OCI-M2 (cell line): ENCODE data around the gene PACSIN1.

Experiments used
- DNase-seq: peaks from one replicate; lab custom pipeline; 2025; ENCODE audit not compliant: unreplicated experiment; lab: John Stamatoyannopoulos, UW

PACSIN1 gene

DNA sequence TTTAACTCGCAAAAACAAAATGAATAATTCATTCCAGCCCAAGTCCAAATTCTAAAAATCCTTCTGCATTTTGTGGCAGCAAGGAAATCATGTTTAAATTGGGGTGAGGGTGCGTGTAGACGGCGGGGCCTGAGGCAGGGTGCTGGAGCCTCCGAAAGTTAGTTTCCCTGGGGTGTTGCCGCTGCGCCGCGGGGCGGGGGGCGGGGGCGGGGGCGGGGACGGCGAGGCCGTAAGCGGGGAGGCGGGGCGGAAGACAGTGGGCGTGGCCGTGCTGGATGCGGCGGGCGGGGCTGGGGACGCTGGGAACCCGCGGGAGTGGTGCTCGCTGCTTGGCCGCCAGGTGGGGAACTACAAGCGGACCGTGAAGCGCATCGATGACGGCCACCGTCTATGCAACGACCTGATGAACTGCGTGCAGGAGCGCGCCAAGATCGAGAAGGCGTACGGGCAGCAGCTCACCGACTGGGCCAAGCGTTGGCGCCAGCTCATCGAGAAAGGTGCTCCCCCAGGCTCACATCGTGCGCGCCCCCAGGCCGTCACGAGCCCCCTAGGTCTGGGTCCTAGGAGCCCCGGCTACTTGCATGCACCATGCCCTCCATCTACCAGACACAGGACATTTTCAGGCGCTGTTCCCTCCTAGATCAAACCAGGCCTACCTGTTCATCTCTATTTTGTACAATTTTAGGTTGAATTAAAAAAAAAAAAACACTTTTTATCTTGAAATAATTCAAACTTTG, 61.3 kb downstream of the PACSIN1 start:
- peak; percentile 47 for DNase-seq

DNA sequence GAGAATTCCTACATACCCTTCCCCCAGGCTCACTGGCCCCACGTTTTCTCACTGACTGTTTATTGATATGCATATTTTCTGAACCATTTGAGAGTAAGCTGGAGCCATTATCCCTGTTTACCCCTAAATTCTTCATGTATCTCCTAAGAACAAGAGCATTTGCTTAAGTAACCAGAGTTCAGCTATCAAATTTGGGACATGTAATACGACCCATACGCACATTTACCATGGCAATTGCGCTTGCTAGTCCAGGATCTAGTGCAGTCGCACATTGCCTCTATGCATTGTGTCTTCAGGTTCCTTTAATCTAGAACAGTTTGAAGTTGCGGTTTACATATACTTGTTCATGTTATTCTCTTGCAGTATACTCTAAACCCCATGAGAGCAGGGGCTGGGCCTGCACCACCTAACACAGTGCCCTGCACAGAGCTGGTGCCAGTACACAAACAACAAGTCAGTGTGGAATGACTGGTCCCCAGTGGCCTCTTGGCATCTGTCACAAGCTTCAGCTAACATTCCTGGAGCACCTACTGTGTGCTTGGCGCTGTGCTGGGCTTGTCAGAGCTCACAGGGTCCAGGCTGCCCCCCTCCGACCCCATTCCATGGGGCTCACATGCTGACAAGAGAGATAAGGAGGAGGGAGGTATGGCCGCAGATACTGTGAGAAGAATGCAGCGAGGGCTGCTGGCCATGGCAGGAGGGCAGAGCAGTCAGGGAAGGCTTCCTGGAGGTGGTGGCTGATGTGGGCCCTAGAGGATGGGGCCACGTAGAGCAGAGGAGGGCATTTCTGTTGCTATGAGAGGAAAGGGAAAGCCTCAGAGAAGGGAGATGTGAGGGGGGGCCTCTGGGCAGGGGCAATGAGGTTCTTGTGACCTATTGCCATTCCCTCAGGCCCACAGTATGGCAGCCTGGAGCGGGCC, 62.1 kb downstream of the PACSIN1 start:
- DNase-seq: no peak

DNA sequence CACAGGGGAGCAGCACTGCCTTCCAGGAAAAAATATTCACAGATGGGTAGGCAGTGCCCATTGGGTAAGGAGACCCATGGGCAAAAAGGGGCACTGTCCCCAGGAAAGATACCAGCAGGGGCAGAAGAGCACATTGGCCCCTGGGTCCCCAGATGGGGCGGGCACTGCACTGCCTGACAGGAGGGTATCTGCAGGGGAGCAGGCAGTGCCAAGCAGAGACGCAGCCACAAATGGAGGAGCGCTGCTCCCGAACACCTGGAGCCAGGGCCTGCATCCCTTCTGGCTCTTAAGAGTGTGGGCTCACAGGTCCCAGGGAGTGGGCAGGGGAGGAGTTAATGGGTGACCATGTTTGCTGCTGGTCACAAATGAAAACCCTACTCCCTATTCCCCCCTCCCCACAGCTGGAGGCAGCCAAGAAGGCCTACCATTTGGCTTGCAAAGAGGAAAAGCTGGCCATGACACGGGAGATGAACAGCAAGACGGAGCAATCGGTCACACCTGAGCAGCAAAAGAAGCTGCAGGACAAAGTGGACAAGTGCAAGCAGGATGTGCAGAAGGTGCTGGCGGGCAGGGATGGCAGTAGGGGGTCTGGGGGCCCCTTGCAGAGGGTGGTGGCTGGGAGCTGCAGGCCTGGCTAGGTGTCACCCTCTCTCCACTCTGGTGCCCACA, 63.3 kb downstream of the PACSIN1 start:
- no peak for DNase-seq

DNA sequence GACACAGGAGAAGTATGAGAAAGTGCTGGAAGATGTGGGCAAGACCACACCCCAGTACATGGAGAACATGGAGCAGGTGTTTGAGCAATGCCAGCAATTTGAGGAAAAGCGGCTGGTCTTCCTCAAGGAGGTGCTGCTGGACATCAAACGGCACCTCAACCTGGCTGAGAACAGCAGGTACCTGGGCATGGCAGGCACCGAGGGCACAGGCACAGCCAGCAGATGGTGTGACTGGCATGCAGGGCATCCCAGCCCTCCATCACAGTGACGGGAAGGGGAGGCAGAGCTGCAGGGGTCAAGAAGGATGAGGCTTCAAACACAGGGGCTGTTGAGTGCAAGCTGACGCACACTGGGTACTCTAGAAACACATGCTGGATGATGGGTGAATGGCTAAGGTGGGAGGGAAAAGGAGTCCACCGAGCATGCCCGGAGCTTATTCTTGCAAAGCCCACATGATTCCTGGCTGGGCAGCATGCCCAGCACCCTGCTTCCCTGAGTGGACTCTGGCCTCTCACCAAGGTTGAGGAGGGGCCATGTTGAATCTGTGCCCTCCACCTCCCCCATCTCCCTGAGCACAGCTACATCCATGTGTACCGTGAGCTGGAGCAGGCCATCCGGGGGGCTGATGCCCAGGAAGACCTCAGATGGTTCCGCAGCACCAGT, 63.9 kb downstream of the PACSIN1 start:
- no peak for DNase-seq

DNA sequence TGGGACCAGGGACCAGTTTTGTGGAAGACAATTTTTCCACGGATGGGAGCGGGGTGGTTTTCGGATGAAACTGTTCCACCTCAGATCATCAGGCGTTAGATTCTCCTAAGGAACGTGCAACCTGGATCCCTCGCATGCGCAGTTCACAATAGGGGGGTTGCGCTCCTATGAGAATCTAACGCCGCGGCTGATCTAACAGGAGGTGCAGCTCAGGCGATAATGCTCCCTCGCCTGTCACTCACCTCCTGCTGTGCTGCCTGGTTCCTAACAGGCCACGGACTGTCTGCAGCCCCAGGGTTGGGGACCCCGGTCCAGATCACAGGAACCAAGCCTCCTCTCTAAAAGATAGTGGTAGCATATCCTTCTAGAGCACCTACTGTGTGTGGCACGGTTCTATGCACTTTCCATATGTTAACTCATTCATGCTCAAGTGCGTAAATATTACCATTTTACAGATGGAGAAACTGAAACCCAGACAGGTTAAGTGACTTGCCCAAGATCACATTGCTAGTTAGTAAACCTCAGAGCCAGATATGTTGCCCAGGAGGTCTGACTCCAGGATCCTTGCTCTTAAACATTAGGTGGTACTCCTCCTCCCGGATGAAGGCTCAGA, 65.0 kb downstream of the PACSIN1 start:
- no peak for DNase-seq

DNA sequence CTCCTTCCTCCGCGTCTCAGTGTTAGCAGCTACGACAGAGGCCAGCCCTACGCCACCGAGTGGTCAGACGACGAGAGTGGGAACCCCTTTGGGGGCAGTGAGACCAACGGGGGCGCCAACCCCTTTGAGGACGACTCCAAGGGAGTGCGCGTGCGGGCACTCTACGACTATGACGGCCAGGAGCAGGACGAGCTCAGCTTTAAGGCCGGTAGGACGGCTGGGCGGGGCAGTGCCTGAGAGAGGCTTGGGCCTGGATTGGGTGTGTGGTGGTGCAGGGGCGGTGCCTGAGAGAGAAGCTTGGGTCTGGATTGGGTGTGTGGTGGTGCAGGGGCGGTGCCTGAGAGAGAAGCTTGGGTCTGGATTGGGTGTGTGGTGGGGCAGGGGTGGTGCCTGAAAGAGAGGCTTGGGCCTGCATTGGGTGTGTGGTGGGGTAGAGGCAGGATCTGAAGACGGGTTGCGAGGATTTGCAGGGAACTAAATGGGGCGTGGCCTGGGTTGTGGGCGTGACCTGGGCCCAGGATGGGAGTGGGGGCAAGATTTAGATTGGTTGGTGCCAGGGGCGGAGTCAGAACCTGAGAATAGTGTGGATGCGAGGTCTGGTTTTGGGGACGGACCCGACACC, 65.8 kb downstream of the PACSIN1 start:
- DNase-seq: no peak

DNA sequence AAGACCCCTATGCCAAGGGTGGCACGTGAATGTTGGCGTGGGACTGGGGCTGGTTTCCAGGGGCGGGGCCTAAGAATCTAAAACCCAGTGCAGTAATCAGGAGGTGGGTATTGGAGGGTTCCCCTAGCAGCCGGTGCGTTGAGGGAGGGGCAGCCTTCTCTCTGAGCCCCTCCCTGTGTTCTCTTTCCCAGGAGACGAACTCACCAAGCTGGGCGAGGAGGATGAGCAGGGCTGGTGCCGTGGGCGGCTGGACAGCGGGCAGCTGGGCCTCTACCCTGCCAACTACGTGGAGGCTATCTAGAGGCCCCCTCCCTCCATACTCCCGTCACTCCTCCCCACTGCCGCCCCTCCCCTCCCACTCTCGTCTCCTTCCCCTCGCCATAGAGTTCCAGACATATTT, 66.4 kb downstream of the PACSIN1 start:
- DNase-seq: no peak

DNA sequence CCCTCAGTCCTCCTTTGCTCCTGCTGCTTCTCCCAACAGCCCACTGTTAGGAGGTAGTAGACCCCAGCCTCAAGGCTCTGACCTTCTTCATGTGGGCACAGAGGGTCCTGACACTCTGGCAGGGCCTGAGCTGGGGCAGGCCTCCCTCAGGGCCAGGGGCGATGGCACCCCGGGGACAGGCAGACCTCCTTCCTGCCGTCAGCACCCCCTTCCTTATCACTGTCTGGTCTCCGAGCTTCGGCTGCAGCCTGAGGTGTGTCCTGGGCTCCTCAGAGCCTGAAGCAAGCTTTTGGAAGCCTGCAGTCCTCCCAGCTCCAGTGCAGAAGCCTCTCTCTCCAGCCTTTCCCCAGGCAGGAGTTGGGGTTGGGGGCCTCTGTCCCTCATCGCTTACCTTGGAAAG, 68.3 kb downstream of the PACSIN1 start:
- DNase-seq: no peak

DNA sequence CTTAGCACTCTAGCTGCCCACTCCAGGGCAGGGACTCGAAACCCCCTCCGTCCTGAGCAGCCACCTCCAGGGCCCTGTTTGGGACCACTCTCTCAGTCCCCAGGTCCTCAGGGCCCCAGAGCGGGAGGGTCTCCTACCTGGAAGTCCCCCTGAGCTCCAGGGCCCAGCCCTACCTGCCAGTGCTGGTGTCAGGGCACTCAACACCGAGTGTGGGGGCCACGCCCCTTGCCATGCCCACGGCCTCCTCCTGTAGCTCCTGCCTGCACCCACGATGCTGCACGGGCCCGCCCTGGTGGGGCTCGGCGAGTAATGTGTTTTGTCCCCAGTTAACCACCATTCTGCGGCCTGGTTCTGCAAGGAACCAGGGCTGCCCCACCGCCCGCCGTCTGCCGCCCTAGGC, 68.8 kb downstream of the PACSIN1 start:
- DNase-seq: no peak

DNA sequence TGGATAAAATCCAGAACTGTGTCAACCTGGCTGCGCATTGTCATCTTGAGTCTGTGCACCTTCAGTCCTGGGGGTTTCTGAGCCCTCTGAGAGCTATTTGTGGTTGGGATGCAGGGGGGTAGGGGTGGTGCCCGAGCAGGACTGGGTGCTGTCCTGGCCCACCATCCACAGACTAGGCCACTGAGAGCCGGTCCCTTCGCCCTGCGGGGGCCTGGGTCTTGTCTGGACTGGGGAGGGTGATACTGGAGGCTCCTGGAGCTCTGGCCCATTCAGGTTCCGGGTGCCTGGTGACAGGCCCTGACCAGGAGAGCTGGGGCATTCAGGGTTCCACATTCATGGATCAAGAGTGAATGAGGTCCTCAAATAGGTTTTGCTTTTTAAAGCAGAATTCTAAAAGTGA, 69.3 kb downstream of the PACSIN1 start:
- DNase-seq: no peak

DNA sequence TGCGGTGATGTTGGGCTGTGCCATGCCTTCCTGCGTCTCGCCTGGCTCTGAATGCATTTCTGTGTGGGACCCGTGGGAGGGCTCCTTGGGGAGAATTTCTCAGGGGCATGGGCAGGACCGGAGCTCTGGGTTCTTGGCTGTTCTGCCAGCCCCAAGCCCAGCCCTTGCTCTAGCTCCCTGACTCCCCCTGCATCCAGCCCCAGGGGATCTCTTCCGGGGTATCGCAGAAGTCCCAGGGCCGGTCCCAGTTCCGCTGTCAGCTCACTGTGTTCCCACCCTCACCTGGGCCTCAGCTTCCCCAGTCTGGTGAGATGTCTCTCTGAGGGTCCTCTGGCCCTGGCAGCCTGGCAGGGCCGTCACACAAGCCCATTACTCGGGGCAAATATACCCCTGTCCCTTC, 69.8 kb downstream of the PACSIN1 start:
- no peak for DNase-seq

DNA sequence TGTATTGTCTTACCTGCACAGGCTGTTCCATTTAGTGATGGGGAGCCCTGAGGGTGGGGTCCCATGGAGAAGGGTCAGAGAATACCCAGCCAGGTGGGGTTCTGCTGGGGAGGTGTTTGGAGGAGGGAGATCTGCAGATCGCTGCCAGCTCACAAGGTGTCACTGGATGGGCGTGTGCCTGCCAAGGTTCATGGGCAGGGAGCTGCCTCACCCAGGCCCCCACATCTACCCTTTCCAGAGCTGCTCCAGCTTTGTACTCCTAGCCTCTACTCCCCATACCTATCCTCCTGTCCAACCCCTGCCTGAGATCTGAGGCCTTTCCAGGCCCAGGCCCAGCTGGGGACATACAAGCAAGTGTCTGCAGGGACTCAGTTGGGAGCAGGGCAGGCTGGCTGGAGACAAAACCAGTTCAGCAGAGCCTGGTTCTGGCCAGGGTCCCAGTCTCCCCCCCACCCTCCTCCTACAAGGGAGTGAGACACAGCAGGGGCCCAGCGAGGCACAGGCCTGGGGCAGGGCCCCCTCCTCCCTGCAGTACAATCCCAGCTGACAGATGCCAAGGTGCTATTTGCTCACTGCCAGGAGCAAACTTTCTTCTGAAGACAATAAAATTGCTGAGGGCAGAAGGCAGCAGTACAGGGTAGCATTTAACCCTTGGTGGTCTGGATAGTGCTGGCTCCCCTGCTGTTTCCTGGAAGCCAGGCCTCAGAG, 70.5 kb downstream of the PACSIN1 start:
- no peak for DNase-seq

DNA sequence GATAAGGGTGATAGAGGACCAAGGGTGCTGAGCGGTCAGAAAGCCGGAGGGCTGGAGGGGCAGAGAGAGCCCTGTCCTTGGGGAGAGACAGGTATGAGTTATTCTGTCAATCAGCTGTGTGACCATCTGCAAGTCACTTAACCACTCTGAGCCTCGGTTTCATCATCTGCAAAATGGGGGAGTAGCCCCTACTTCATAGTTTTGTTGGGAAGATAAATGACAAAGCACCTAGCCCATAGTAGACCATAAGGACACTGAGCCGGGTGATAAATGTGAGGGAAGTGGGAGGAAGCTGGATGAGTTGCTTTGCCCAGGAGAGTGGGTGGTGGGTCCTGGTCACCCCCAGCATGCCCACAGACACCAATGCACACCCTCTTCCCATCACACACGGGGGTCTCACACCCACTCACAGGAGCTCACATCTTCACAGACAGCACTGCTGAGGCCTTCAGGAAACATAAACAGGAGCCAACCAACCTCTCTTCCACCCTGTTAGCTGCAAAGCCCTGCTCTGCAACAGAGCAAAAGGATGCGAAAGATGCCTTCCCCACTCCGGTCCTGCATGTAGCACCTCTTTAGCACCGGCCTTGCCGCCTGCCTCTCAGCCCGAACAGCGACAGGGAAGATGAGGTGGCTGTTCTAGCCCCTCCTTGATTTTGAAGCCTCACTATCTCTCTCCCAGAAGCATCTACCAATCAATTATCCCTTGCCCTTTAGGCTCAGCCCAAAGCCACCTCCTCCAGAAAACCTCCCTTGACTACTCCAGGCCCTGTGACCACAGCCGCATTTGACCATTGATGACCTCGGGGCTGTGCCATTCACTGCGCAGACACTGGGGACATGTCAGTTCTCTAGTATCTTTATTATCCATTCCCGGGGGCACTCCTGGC, 71.3 kb downstream of the PACSIN1 start:
- no peak for DNase-seq

DNA sequence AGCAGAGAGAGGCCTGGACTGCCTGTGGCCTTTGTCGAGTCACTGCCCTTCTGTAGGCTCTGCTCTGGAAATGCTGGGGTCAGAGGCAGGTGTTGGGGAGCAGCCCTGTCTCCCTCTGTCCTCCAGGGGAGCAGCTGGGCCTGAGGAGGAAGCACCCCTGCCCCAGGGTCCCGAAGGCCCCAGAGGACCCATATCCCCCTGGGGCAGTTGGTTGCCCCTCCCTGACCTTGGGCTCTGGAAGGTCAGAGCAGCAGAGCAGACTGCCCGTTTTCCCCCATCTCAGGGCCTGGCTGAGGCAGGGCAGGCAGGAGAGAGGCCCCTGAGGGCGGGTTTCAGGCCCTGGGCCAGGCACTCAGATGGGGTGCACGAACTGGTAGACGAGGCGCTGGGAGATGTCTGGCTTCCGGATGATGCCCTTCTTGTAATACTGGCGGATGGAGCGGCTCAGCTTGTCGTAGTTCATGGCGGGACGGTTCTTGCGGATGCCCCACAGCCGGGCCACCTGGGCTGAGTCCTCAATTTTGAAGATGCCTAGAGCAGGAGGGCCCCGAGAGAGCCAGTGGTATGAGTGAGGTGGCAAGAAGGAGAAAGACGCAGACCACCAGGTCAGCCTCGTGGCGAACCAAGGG, 72.2 kb downstream of the PACSIN1 start:
- DNase-seq: no peak

DNA sequence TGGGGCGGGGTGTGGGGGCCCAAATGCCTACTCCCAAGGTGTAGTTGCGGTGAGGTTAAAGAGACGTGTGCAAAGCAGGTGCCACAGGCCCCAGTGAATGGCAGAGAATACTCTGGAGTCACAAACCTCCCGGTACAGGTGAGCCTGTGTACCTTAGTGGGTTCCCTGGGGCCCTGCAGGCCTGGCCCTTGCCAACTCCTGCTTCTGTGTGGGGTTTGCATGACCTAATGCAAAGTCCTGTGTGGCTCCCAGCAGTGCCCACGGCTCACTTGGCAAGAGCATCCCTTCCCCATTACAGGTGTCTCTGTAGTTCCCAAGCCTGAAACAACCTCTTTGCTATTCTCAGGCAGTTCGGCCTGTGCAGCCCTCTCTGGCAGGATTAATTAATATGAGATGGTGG, 72.7 kb downstream of the PACSIN1 start:
- no peak for DNase-seq

DNA sequence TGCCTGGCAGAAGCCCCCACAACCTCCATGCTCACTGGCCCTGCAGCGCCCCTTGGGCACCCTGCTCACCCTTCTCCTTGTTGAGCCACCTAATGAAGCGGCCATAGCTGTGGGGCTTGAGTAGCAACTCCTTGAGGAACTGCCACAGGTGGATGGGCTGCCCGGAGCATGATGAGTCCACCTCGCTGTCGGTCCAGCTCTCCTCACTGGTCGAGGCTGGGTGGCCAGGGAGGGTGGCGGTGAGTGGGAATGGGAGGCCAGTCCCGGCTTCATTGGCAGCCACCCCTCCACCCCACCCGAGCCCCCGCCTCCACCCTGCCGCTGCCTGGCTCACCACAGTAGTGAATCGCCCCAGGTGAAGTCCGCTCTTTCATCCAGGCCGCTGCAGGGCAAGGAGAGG, 73.3 kb downstream of the PACSIN1 start:
- DNase-seq: no peak

DNA sequence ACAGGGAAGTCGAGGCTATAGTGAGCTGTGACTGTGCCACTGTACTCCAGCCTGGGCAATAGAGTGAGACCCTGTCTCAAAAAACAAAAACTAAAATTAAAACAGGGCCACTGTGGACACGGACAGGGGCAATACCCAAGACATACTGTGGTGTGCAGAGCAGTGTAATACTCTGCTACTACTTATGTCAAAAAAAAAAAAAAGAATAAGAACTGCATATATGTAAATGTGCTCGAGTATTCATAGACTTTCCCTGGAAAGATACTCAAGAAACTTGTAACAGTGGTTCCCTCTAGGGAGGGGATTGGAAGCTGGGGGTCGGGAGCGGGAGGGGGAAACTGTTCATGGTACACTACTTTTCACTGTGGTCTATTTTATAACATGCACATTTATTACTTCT, 74.3 kb downstream of the PACSIN1 start:
- no peak for DNase-seq

DNA sequence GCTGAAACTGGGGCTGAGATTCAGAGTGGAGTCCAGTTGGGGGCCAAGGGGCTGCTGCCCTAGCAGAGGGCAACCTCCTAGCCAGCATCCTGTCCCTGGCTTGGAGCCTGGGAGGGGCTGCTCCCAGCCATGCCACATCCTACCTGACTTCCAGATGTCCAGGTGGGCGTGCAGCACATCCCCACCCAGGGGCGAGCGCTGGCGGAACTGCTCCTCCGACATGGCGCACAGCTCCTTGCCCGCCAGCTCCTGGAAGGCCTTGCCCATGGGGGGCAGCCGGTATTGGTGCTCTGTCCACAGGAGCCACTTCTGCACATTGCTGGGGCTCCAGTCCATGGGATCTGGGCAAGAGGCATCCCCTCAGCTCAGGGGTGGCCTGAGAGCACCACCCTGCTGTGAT, 75.0 kb downstream of the PACSIN1 start:
- no peak for DNase-seq
